ENCODE data around the gene TTC9C. TPM values are rescaled to one million over a fixed set of nuclear protein-coding genes. Genes with fewer than 3 reads are reported as not detected.
A peak's percentile ranks its signal among the peaks of the same experiment; 100 is the strongest.
"Not testable (repeated sequence)": the region's sequence is repeated elsewhere in the genome, so short reads cannot be mapped to it uniquely, and the experiment has no call there.

The TTC9C gene
- total RNA-seq, 1 donor from 2014 or later, result 32.3 TPM

GRCh38 chr11:62749931-62750330 is 21.6 kb downstream of the TTC9C start:
- DNase-seq (ENCODE audit: low read depth in 2 of 2), result not testable (repeated sequence)

GRCh38 chr11:62752177-62752785 is 24.0 kb downstream of the TTC9C start:
- DNase-seq (ENCODE audit: low read depth in 2 of 2), result no peak

- no peak for DNase-seq (ENCODE audit: low read depth in 2 of 2)
These were observed 24.9 kb downstream of the TTC9C start for GRCh38 chr11:62752994-62753735.

- peak; percentile 99 to 100 for DNase-seq (ENCODE audit: low read depth in 2 of 2)
These were observed 25.7 kb downstream of the TTC9C start, which contains the start of gene ZBTB3 for GRCh38 chr11:62753736-62754603. ZBTB3 (minus strand) TSS chr11:62754160; CDS start chr11:62753664, 496 bp downstream.

GRCh38 chr11:62755086-62755615 is 26.9 kb downstream of the TTC9C start:
- DNase-seq (ENCODE audit: low read depth in 2 of 2), result no peak

DNA sequence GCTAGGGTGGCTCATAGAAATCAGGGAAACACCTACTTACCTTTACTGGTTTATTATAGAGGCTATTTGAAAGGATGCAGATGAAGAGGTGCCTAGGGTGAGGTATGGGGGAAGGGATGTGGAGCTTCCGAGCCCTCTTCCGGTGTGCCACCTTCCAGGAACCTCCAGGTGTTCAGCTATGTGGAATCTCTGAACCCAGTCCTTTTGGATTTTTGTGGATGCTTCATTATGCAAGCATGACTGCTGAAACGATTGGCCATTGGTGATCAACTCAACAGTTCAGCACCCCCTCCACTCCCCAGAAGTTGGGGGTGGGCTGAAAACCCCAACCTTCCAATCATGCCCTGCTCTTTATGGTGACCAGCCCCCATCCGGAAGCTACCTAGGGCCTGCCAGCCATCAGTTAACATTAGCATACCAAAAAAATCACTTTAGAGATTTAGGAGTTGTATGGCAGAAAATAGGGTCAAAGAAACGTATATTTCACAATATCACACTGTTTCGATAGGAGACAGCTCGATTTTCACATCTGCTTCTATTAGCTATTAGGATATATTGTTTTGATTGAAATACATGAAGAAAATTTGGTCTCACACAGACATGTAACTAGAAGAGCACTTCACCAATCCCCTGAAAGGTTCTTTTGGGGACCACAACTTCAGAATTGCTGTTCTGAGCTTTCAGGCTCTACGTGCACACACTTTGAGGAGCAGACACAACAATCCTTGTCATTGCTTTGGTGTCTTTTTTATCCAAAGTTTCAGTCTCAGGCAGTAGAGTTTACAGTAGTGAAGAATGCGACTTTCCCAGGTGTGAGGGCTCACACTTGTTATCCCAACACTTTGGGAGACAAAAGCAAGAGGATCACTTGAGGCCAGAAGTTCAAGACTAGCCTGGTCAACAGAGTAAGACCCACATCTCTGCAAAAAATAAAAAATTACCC is 29.8 kb downstream of the TTC9C start:
- no peak for DNase-seq (ENCODE audit: low read depth in 2 of 2)

- DNase-seq (ENCODE audit: low read depth in 2 of 2), result not testable (repeated sequence)
These were observed 32.6 kb downstream of the TTC9C start for GRCh38 chr11:62760867-62761227.

- no peak for DNase-seq (ENCODE audit: low read depth in 2 of 2)
These were observed 42.5 kb downstream of the TTC9C start for GRCh38 chr11:62770778-62771143.

GRCh38 chr11:62771144-62772021 is 43.1 kb downstream of the TTC9C start, which contains the start of gene TAF6L:
TAF6L (plus strand) TSS chr11:62771396; CDS start chr11:62775784, 4,388 bp downstream.
- peak; percentile 89 to 98 for DNase-seq (ENCODE audit: low read depth in 2 of 2)

DNA sequence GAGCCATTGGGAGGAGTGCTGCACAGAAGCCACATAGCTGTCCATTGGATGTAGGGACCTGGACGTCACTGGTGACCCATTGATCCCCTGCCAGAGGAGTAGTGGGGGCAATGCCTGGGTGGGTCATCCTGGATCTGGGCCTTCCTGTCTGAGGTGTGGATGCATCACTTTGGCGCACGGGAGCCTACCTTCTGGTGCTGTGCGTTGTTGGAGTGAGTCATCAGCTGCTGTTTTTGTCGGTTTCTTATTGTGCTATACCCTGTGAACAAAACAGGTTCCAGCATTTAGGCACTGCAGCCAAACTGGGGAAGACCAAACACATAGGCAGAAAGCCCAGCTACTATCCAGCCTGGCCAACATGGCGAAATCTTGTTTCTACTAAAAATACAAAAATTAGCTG is 46.1 kb downstream of the TTC9C start:
- DNase-seq (ENCODE audit: low read depth in 2 of 2), result peak in 1 of 2 donors; percentile 59

- DNase-seq (ENCODE audit: low read depth in 2 of 2), result no peak
These were observed 47.4 kb downstream of the TTC9C start for GRCh38 chr11:62775646-62776045.

GRCh38 chr11:62777389-62777788 is 49.1 kb downstream of the TTC9C start:
- DNase-seq (ENCODE audit: low read depth in 2 of 2), result no peak

GRCh38 chr11:62778441-62778840 is 50.2 kb downstream of the TTC9C start:
- no peak for DNase-seq (ENCODE audit: low read depth in 2 of 2)

DNA sequence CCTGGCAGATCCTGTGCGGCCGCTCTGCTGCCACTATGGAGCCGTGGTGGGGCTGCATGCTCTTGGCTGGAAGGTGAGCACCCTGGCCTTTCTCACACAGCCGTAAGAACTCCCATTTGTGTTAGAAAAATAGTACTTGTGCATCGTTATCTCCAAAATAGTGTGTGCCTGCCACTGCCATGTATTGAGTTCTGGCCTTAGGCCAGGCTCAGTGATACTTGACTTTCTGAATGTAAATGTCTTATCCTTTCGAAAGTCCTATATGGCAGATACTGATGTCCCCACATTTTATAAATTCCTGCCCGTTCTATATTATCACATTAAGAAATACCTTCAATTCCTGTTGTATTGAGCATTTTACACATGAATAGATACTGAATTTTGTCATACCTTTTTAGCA is 54.5 kb downstream of the TTC9C start:
- DNase-seq (ENCODE audit: low read depth in 2 of 2), result no peak

DNA sequence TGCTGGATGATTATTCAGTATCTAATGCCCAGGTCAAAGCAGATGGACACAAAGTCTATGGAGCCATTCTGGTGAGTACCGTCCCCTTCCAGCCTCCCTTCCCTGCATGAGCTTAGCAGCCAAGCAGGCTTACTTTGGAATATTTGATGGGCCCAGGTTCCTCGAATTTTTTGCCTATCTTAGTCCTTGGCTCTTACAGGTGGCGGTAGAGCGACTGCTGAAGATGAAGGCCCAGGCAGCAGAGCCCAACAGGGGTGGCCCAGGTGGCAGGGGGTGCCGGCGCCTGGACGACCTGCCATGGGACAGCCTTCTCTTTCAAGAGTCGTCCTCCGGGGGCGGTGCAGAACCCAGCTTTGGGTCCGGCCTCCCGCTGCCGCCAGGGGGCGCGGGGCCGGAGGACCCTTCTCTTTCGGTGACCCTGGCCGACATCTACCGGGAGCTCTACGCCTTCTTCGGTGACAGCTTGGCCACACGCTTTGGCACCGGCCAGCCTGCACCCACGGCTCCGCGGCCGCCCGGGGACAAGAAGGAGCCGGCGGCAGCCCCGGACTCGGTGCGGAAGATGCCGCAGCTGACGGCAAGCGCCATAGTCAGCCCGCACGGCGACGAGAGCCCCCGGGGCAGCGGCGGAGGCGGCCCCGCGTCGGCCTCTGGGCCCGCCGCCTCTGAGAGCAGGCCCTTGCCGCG is 58.2 kb downstream of the TTC9C start:
- DNase-seq (ENCODE audit: low read depth in 2 of 2), result peak; percentile 54 to 83

DNA sequence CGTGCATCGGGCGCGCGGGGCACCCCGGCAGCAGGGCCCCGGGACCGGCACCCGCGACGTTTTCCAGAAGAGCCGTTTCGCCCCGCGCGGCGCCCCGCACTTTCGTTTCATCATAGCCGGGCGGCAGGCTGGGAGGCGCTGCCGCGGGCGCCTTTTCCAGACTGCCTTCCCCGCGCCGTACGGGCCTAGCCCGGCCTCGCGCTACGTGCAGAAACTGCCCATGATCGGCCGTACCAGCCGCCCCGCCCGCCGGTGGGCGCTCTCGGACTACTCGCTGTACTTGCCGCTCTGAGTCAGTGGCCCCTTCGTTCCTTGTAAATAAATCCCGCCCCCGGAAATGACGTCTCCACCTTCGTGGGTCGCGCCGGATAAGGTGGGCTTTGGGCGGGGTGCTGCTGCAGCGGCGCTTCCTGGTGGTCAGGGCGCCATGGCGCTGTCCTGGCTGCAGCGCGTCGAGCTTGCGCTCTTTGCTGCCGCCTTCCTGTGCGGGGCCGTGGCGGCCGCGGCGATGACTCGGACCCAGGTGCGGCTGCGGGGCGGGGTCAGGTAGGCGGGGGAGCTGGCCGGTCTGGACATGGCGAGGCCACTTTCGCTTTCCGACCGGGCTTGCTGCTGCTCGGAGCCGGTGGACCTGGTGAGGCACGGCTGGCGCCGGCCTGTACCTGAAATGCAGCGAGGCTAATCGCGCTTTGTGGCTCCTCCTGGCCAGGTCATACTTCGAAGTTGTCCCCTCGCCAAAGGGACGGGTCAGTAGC is 58.9 kb downstream of the TTC9C start, which contains the start of gene TMEM179B:
TMEM179B (plus strand) TSS at position 398 of the 755 bp plus-strand sequence; CDS start at position 428, 30 bp downstream.
- peak; percentile 93 to 99 for DNase-seq (ENCODE audit: low read depth in 2 of 2)
